Esophagus squamous epithelium (tissue), 5 donors: Measurements from ENCODE around the gene PTPRO. TPM values are rescaled to one million over a fixed set of nuclear protein-coding genes. Genes with fewer than 3 reads are reported as not detected.

Experiments
- DNase-seq: peaks from one replicate; lab custom pipeline; 2025; lab: John Stamatoyannopoulos, UW
- H3K27ac ChIP-seq, 4 donors: fragments of 200-600 bp; sonication (generic); one replicate each; pipeline ENCODE4 v1.5.1; 2016 to 2019; ENCODE audit warnings: mild to moderate bottlenecking in 1 of 4
- H3K27me3 ChIP-seq, 4 donors: fragments of 200-600 bp; sonication (generic); 1 replicate in 3 of 4; 2 replicates in 1 of 4; pipeline versions ENCODE4 v1.5.1 to v1.6.0; 2017 to 2021; ENCODE audit warnings: antibody characterized with exemption in 1 of 4
- H3K36me3 ChIP-seq, 3 donors: fragments of 200-600 bp; sonication (generic); one replicate each; pipeline ENCODE4 v1.5.1; 2016 to 2019
- H3K4me1 ChIP-seq, 3 donors: fragments of 200-600 bp; sonication (generic); one replicate each; pipeline ENCODE4 v1.5.1; 2017 to 2019
- H3K4me3 ChIP-seq, 4 donors: fragments of 200-600 bp; sonication (generic); 1 replicate in 3 of 4; 2 replicates in 1 of 4; pipeline ENCODE4 v1.5.1; 2016 to 2019; ENCODE audit warnings: mild to moderate bottlenecking in 2 of 4, moderate library complexity in 1 of 4
- H3K9me3 ChIP-seq, 3 donors: fragments of 200-600 bp; sonication (generic); one replicate each; pipeline ENCODE4 v1.5.1; 2016 to 2019
- CTCF ChIP-seq, 6 experiments: fragments of 450-650 bp in 4 of 6; fragments of 200-600 bp in 2 of 6; sonication (generic) in 2 of 6; IDR thresholded peaks; one replicate each; pipeline ENCODE4 v1.5.1; 2016 to 2019; ENCODE audit warnings: antibody characterized with exemption in 6 of 6, mild to moderate bottlenecking in 4 of 6, moderate library complexity in 4 of 6
- POLR2A ChIP-seq, 4 donors: fragments of 450-650 bp; IDR thresholded peaks; one replicate each; pipeline ENCODE4 v1.6.1; 2017; ENCODE audit warnings: antibody characterized with exemption in 4 of 4, mild to moderate bottlenecking in 4 of 4, moderate library complexity in 3 of 4
- WGBS, 2 donors: methylation state at CpG; one replicate each; pipeline ENCODE4 v1.1.5; 2018; 5-methylcytosine and 5-hydroxymethylcytosine counted together
- intact Hi-C: fragments of 100-400 bp; cut with DNase I; formaldehyde crosslinking; loops from one replicate; pipeline ENCODE4 v1.15.0; 2022
- total RNA-seq, 4 donors: library from RNA; depleted of rRNA; stranded (reverse); fragments of >200 nt; gene quantifications; one replicate each; pipeline ENCODE4 v1.1.0, GENCODE V29; 2016
- donor health status: DM: yes; HTN: yes; CAD: no.

Gene PTPRO
- total RNA-seq, 4 donors from 2014 or later, result 0.13 to 1.4 (median 0.76) TPM; not detected in 1

- no peaks in the 10 kb centered on the region for H3K9me3 ChIP-seq
- TF ChIP-seq CTCF (IDR thresholded peaks at IDR 0.05) (no peak), POLR2A (IDR thresholded peaks at IDR 0.05) (no peak)
- no peaks in the 10 kb centered on the region for H3K36me3 ChIP-seq
- DNase-seq, result no peak
- H3K27ac ChIP-seq, result no peak overlapping the region
- no peak overlapping the region for H3K4me3 ChIP-seq
- peaks cover 0 to 14% (median 0%) of the 10 kb centered on the region in 4 donors for H3K27me3 ChIP-seq
- H3K4me1 ChIP-seq, result no peaks in the 10 kb centered on the region
- intact Hi-C loops, result no loop called here
Observed at GRCh38 chr12:15341371-15341770, 19.1 kb downstream of the PTPRO start.

- no peak for DNase-seq
- TF ChIP-seq POLR2A (IDR thresholded peaks at IDR 0.05) (no peak), CTCF (IDR thresholded peaks at IDR 0.05) (no peak)
- intact Hi-C loops, result no loop called here
- H3K4me3 ChIP-seq, result no peak overlapping the region
- H3K4me1 ChIP-seq, result no peaks in the 10 kb centered on the region
- no peaks in the 10 kb centered on the region for H3K9me3 ChIP-seq
- no peak overlapping the region for H3K27ac ChIP-seq
- WGBS, 2 donors, result 82 to 84% methylated on average over 4 of the region's 4 CpGs
- H3K36me3 ChIP-seq, result no peaks in the 10 kb centered on the region
- H3K27me3 ChIP-seq, result peaks cover 0 to 9% (median 0%) of the 10 kb centered on the region in 4 donors
Observed at GRCh38 chr12:15344561-15344960, 22.3 kb downstream of the PTPRO start.

GRCh38 chr12:15346488-15346887 is 24.2 kb downstream of the PTPRO start:
- H3K9me3 ChIP-seq, result no peaks in the 10 kb centered on the region
- no peak for TF ChIP-seq POLR2A (IDR thresholded peaks at IDR 0.05)
- TF ChIP-seq CTCF (IDR thresholded peaks at IDR 0.05), result no peak
- H3K36me3 ChIP-seq, result no peaks in the 10 kb centered on the region
- no peaks in the 10 kb centered on the region for H3K4me1 ChIP-seq
- intact Hi-C loops, result no loop called here
- H3K27ac ChIP-seq, result no peak overlapping the region
- no peaks in the 10 kb centered on the region for H3K27me3 ChIP-seq
- no peak for DNase-seq
- H3K4me3 ChIP-seq, result no peak overlapping the region
- WGBS, 2 donors, result 36 to 51% methylated on average over 3 of the region's 3 CpGs

GRCh38 chr12:15350643-15351042 is 28.3 kb downstream of the PTPRO start:
- no peak for DNase-seq
- TF ChIP-seq POLR2A (IDR thresholded peaks at IDR 0.05) (no peak), CTCF (IDR thresholded peaks at IDR 0.05) (no peak)
- no peaks in the 10 kb centered on the region for H3K36me3 ChIP-seq
- 62 to 80% methylated on average over 1 of the region's 1 CpG for WGBS, 2 donors
- no peaks in the 10 kb centered on the region for H3K4me1 ChIP-seq
- no peaks in the 10 kb centered on the region for H3K27me3 ChIP-seq
- intact Hi-C loops, result no loop called here
- no peak overlapping the region for H3K4me3 ChIP-seq
- H3K27ac ChIP-seq, result no peak overlapping the region
- no peaks in the 10 kb centered on the region for H3K9me3 ChIP-seq

- no peak for DNase-seq
- Histone ChIP-seq H3K4me1 (no peaks in the 10 kb centered on the region), H3K36me3 (no peaks in the 10 kb centered on the region), H3K4me3 (no peak overlapping the region), H3K27me3 (no peaks in the 10 kb centered on the region), H3K9me3 (no peaks in the 10 kb centered on the region), H3K27ac (no peak overlapping the region)
- intact Hi-C loops, result no loop called here
- WGBS, 2 donors, result 58 to 68% methylated on average over 2 of the region's 2 CpGs
- TF ChIP-seq POLR2A (IDR thresholded peaks at IDR 0.05) (no peak), CTCF (IDR thresholded peaks at IDR 0.05) (no peak)
Observed at GRCh38 chr12:15355766-15356165, 33.5 kb downstream of the PTPRO start.
